SU-DHL-6 (cell line): ENCODE measurements around the gene GFOD1.

Experiments
- H2AFZ ChIP-seq: fragments of 200-600 bp; sonication (generic); 2 replicates; pipeline ENCODE4 v1.6.1; 2014; ENCODE audit warnings: low read depth, mild to moderate bottlenecking, moderate library complexity, mixed read lengths, antibody characterized with exemption, low read length; ENCODE audit not compliant: severe bottlenecking
- H3F3A ChIP-seq: fragments of 200-600 bp; shearing (Covaris generic); 2 replicates; pipeline ENCODE4 v1.6.0; 2016; ENCODE audit warnings: antibody characterized with exemption, mild to moderate bottlenecking; ENCODE audit not compliant: insufficient read depth
- H3K27ac ChIP-seq: fragments of 200-600 bp; sonication (generic); 2 replicates; pipeline ENCODE4 v1.5.1; 2016; ENCODE audit warnings: low read depth, mild to moderate bottlenecking, low read length, moderate library complexity, mixed read lengths
- H3K27me3 ChIP-seq: fragments of 200-600 bp; sonication (generic), shearing (Covaris generic); 2 replicates; pipeline ENCODE4 v1.6.0; 2014; ENCODE audit warnings: mild to moderate bottlenecking, low read length
- H3K36me3 ChIP-seq: fragments of 200-600 bp; sonication (generic); 2 replicates; pipeline ENCODE4 v1.6.1; 2014; ENCODE audit warnings: mild to moderate bottlenecking, low read length, mixed read lengths
- H3K4me2 ChIP-seq: fragments of 300-600, 200-600 bp; shearing (Covaris generic), sonication (generic); 2 replicates; pipeline ENCODE4 v1.6.0; 2014; ENCODE audit warnings: low read length, low read depth, mild to moderate bottlenecking; ENCODE audit not compliant: poor library complexity, severe bottlenecking
- H3K4me3 ChIP-seq: fragments of 200-600 bp; sonication (generic); 2 replicates; pipeline ENCODE4 v1.5.1; 2014; ENCODE audit warnings: antibody characterized with exemption, low read length, mild to moderate bottlenecking, mixed read lengths; ENCODE audit not compliant: insufficient read depth, poor library complexity, severe bottlenecking
- H3K79me2 ChIP-seq: fragments of 200-600 bp; sonication (generic); 2 replicates; pipeline ENCODE4 v1.6.1; 2014; ENCODE audit warnings: mild to moderate bottlenecking, low read length, moderate library complexity; ENCODE audit not compliant: insufficient read depth
- H3K9ac ChIP-seq: fragments of 200-600 bp; sonication (generic); 2 replicates; pipeline ENCODE4 v1.7.0; 2014; ENCODE audit warnings: mild to moderate bottlenecking, low read length
- H3K9me2 ChIP-seq: fragments of 200-600 bp; sonication (generic); replicated peaks from 2 replicates; pipeline ENCODE4 v1.6.1; 2014; ENCODE audit warnings: low read length; ENCODE audit not compliant: insufficient read depth
- H3K9me3 ChIP-seq: fragments of 200-600 bp; sonication (generic); 2 replicates; pipeline ENCODE4 v1.6.1; 2014; ENCODE audit warnings: low read length, mixed read lengths; ENCODE audit not compliant: insufficient read depth
- H4K20me1 ChIP-seq: fragments of 200-600 bp; sonication (generic); 2 replicates; pipeline ENCODE4 v1.6.1; 2014; ENCODE audit warnings: low read depth, mild to moderate bottlenecking, antibody characterized with exemption, low read length, moderate library complexity, mixed read lengths
- CTCF ChIP-seq: fragments of 200-600 bp; sonication (generic); IDR thresholded peaks from one replicate; pipeline ENCODE4 v1.5.1; 2017; ENCODE audit warnings: antibody characterized with exemption, mild to moderate bottlenecking, low read length, moderate library complexity; ENCODE audit not compliant: insufficient read depth, poor library complexity, severe bottlenecking
- EZH2phosphoT487 ChIP-seq: fragments of 200-600 bp; sonication (generic), shearing (Covaris generic); conservative IDR thresholded peaks from 2 replicates; pipeline ENCODE4 v1.6.1; 2018; ENCODE audit warnings: mild to moderate bottlenecking, antibody characterized with exemption, low read length, moderate library complexity, mixed read lengths

The GFOD1 gene

DNA sequence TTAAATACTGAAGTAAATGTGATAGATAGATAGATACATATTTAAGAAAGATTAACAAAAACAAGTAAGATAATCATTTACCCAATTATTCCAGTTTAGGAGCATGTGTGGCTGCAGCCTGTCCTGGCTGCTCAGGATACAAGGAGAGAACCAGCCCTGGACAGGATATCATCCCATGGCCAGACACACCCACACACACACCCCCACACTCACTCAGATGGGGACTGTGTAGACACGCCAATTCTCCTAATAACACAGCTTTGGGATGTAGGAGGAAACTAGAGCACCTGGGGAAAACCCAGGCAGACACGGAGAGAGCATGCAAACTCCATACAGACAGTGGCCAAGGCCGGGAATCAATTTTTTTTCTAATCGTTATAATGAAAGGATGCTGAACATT lies 45.6 kb downstream of the GFOD1 start:
- Histone ChIP-seq H3K27ac (no peak overlapping the region), H3K4me2 (no peak overlapping the region), H3K9me3 (no peaks in the 10 kb centered on the region), H3K4me3 (no peak overlapping the region), H4K20me1 (0 out of 2 replicates have a peak, but pooled peaks cover 3% of the 10 kb centered on the region), H3K36me3 (no peaks in the 10 kb centered on the region), H3F3A (no peaks in the 10 kb centered on the region), H3K27me3 (no peaks in the 10 kb centered on the region), H3K79me2 (no peaks in the 10 kb centered on the region), H2AFZ (no peak overlapping the region), H3K9me2 (no peaks in the 10 kb centered on the region), H3K9ac (no peak overlapping the region)
- TF ChIP-seq CTCF (no peak), EZH2phosphoT487 (no peak)

DNA sequence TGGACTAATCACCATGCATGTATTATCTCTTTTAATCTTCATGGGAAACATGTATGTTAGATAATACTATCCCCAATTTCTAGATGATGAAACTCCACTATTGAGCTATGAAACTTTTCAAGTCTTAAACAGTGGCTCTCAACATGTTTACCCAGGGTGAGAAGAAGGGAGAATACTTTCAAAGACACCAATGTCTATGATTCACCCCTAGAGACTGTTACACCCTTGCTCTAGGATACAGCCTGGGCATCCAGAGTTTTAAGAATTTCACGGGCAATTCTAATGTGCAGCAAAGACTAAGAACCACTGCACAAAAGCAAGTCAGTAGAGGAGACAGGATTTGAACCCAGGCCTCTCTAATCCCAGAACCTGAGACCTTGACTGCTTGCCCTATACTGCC lies 47.8 kb downstream of the GFOD1 start:
- H3K27me3 ChIP-seq, result no peaks in the 10 kb centered on the region
- H3K9ac ChIP-seq, result no peak overlapping the region
- H3K9me2 ChIP-seq, result no peaks in the 10 kb centered on the region
- H3F3A ChIP-seq, result no peaks in the 10 kb centered on the region
- peaks cover 7% of the 10 kb centered on the region; the same call in 1 of the 2 replicates for H4K20me1 ChIP-seq
- H2AFZ ChIP-seq, result no peak overlapping the region
- no peak for TF ChIP-seq EZH2phosphoT487
- no peak for TF ChIP-seq CTCF
- no peak overlapping the region for H3K27ac ChIP-seq
- H3K79me2 ChIP-seq, result no peaks in the 10 kb centered on the region
- H3K9me3 ChIP-seq, result no peaks in the 10 kb centered on the region
- no peak overlapping the region for H3K4me3 ChIP-seq
- no peaks in the 10 kb centered on the region for H3K36me3 ChIP-seq
- H3K4me2 ChIP-seq, result no peak overlapping the region

DNA sequence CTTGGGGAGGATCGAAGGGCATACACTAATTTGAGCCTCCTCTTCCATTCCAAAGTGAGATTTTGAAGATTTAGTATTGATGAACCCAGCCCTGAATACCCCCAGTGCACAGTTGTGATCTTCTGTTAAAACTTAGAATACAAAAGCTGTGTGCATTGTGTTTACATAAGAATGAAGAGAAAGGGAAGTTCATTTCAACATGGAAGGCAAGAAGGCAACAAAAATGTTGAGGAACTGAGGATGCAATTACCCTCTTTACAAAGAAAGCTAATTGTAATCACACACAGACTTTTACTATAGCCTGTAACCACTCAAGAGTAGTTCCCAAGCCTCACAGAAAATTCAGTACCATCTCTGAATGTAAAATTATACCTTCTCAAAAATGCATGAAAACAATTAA lies 49.3 kb downstream of the GFOD1 start:
- H3K9me2 ChIP-seq, result no peaks in the 10 kb centered on the region
- H3K9me3 ChIP-seq, result no peaks in the 10 kb centered on the region
- TF ChIP-seq CTCF, result no peak
- no peak for TF ChIP-seq EZH2phosphoT487
- no peak overlapping the region for H3K27ac ChIP-seq
- no peaks in the 10 kb centered on the region for H3K36me3 ChIP-seq
- no peak overlapping the region for H3K9ac ChIP-seq
- H3K4me3 ChIP-seq, result no peak overlapping the region
- H3F3A ChIP-seq, result no peaks in the 10 kb centered on the region
- peaks cover 7% of the 10 kb centered on the region; the same call in 1 of the 2 replicates for H4K20me1 ChIP-seq
- H3K79me2 ChIP-seq, result no peaks in the 10 kb centered on the region
- H3K27me3 ChIP-seq, result no peaks in the 10 kb centered on the region
- H2AFZ ChIP-seq, result no peak overlapping the region
- no peak overlapping the region for H3K4me2 ChIP-seq
